ENCODE data around the gene PRRG2.

- TF ChIP-seq CTCF (IDR thresholded peaks at IDR 0.05) (no peak), POLR2AphosphoS5 (IDR thresholded peaks at IDR 0.05) (no peak), POLR2A (IDR thresholded peaks at IDR 0.05) (no peak)
Observed at GRCh38 chr19:49601482-49602038, 20.4 kb downstream of the PRRG2 start.

Data from sigmoid colon (tissue), 4 donors.